ENCODE results near the gene KNOP1. TPM values are rescaled to one million over a fixed set of nuclear protein-coding genes. Genes with fewer than 3 reads are reported as not detected.

Gene KNOP1
- total and polyA plus RNA-seq, 2 of the 13 experiments (the other 11 are each of a cell fraction or from before 2014, with no cell fraction given): 21.2 to 57.5 TPM

DNA sequence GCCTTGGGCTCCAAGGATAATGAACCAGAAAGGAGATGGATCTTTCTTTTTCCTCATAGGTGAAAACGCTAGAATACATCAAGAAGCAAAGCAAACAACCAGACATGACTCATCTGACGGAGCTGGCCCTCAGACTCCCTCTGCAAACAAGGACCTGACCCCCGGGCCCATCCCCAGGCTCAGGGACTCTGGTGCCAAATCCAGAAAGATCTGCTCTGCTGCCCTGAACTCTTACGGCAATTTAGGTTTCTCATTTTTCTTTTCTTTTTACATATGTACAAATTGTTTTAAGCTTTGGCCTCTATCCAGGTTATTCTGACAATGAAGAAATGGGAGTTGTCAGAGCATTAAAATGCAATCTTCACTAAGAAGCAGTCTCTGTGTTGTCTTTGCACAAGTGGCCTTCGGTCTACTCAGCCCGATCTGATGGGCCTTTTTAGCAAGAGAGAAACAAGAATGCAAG is 17.7 kb downstream of the KNOP1 start (continued):
- no peak; the same call in 1 of the 2 replicates for TF ChIP-seq CREB1 (IDR thresholded peaks at IDR 0.05)
- no peak for TF ChIP-seq CREB1 (CRISPR knock-in tag; IDR thresholded peaks at IDR 0.05)
- peak; percentile 72 for TF ChIP-seq XRCC5 (optimal IDR thresholded peaks at IDR 0.05; ENCODE audit: low read length)
- TF ChIP-seq ZFX (CRISPR knock-in tag; IDR thresholded peaks at IDR 0.05; ENCODE audit: low read depth): 0 out of 2 replicates have a peak, but pooled peaks have one; percentile 30
- TF ChIP-seq AKAP8 (CRISPR knock-in tag; IDR thresholded peaks at IDR 0.05): no peak
- no peak for TF ChIP-seq TEAD2 (CRISPR knock-in tag; IDR thresholded peaks at IDR 0.05)
- TF ChIP-seq ELF3 (CRISPR knock-in tag; IDR thresholded peaks at IDR 0.05): no peak
- 0 out of 2 replicates have a peak, but pooled peaks have one; percentile 29 for TF ChIP-seq KAT8 (CRISPR knock-in tag; IDR thresholded peaks at IDR 0.05)
- TF ChIP-seq CREM (IDR thresholded peaks at IDR 0.05): peak; percentile 44
- no peak for TF ChIP-seq CREM (CRISPR knock-in tag; IDR thresholded peaks at IDR 0.05)
- peak; percentile 48; the same call in 1 of the 2 replicates for TF ChIP-seq ZNF263 (CRISPR knock-in tag; IDR thresholded peaks at IDR 0.05)
- 0 out of 2 replicates have a peak, but pooled peaks have one; percentile 44 for TF ChIP-seq RFXANK (CRISPR knock-in tag; IDR thresholded peaks at IDR 0.05)
- TF ChIP-seq NCOA1 (CRISPR knock-in tag; IDR thresholded peaks at IDR 0.05): no peak
- TF ChIP-seq SKI (IDR thresholded peaks at IDR 0.05; ENCODE audit: partially characterized antibody): peak; percentile 61
- TF ChIP-seq KMT2B (CRISPR knock-in tag; IDR thresholded peaks at IDR 0.05): peak; percentile 26; the same call in 1 of the 2 replicates
- no peak for TF ChIP-seq RFX5 (IDR thresholded peaks at IDR 0.05; ENCODE audit: low read depth, low read length)
- TF ChIP-seq ZFP90 (CRISPR knock-in tag; IDR thresholded peaks at IDR 0.05; ENCODE audit: borderline replicate concordance): no peak
- TF ChIP-seq, protein P1, sequence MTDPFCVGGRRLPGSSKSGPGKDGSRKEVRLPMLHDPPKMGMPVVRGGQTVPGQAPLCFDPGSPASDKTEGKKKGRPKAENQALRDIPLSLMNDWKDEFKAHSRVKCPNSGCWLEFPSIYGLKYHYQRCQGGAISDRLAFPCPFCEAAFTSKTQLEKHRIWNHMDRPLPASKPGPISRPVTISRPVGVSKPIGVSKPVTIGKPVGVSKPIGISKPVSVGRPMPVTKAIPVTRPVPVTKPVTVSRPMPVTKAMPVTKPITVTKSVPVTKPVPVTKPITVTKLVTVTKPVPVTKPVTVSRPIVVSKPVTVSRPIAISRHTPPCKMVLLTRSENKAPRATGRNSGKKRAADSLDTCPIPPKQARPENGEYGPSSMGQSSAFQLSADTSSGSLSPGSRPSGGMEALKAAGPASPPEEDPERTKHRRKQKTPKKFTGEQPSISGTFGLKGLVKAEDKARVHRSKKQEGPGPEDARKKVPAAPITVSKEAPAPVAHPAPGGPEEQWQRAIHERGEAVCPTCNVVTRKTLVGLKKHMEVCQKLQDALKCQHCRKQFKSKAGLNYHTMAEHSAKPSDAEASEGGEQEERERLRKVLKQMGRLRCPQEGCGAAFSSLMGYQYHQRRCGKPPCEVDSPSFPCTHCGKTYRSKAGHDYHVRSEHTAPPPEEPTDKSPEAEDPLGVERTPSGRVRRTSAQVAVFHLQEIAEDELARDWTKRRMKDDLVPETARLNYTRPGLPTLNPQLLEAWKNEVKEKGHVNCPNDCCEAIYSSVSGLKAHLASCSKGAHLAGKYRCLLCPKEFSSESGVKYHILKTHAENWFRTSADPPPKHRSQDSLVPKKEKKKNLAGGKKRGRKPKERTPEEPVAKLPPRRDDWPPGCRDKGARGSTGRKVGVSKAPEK (CRISPR knock-in tag; IDR thresholded peaks at IDR 0.05; ENCODE audit: borderline replicate concordance): no peak
- no peak for TF ChIP-seq ZNF451 (CRISPR knock-in tag; IDR thresholded peaks at IDR 0.05)
- TF ChIP-seq DPF2 (CRISPR knock-in tag; IDR thresholded peaks at IDR 0.05; ENCODE audit: borderline replicate concordance, low read depth): 0 out of 2 replicates have a peak, but pooled peaks have one; percentile 43
- no peak for TF ChIP-seq HOXD1 (CRISPR knock-in tag; IDR thresholded peaks at IDR 0.05)
- TF ChIP-seq, protein P2, sequence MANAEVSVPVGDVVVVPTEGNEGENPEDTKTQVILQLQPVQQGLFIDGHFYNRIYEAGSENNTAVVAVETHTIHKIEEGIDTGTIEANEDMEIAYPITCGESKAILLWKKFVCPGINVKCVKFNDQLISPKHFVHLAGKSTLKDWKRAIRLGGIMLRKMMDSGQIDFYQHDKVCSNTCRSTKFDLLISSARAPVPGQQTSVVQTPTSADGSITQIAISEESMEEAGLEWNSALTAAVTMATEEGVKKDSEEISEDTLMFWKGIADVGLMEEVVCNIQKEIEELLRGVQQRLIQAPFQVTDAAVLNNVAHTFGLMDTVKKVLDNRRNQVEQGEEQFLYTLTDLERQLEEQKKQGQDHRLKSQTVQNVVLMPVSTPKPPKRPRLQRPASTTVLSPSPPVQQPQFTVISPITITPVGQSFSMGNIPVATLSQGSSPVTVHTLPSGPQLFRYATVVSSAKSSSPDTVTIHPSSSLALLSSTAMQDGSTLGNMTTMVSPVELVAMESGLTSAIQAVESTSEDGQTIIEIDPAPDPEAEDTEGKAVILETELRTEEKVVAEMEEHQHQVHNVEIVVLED (CRISPR knock-in tag; IDR thresholded peaks at IDR 0.05; ENCODE audit: borderline replicate concordance): 0 out of 2 replicates have a peak, but pooled peaks have one; percentile 28
- peak; percentile 98 for TF ChIP-seq FOSL2 (CRISPR knock-in tag; IDR thresholded peaks at IDR 0.05)
- TF ChIP-seq JUNB (CRISPR knock-in tag; IDR thresholded peaks at IDR 0.05; ENCODE audit: borderline replicate concordance): peak; percentile 87; the same call in 1 of the 2 replicates
- TF ChIP-seq, protein P3, sequence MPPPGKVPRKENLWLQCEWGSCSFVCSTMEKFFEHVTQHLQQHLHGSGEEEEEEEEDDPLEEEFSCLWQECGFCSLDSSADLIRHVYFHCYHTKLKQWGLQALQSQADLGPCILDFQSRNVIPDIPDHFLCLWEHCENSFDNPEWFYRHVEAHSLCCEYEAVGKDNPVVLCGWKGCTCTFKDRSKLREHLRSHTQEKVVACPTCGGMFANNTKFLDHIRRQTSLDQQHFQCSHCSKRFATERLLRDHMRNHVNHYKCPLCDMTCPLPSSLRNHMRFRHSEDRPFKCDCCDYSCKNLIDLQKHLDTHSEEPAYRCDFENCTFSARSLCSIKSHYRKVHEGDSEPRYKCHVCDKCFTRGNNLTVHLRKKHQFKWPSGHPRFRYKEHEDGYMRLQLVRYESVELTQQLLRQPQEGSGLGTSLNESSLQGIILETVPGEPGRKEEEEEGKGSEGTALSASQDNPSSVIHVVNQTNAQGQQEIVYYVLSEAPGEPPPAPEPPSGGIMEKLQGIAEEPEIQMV (CRISPR knock-in tag; IDR thresholded peaks at IDR 0.05; ENCODE audit: low read depth): no peak
- TF ChIP-seq ZNF251 (CRISPR knock-in tag; IDR thresholded peaks at IDR 0.05): no peak
- TF ChIP-seq FOXK2 (IDR thresholded peaks at IDR 0.05): no peak
- TF ChIP-seq SALL2 (CRISPR knock-in tag; IDR thresholded peaks at IDR 0.05): 0 out of 2 replicates have a peak, but pooled peaks have one; percentile 2
- TF ChIP-seq FOXA3 (CRISPR knock-in tag; IDR thresholded peaks at IDR 0.05): peak; percentile 83

Measured in HepG2 (cell line).